GM21367 (cell line): ENCODE measurements around the gene ADM2.

Experiments used
- ATAC-seq: cut with Tn5 transposase; IDR thresholded peaks from one replicate; pipeline ENCODE4 v1.9.1; 2021; ENCODE audit not compliant: unreplicated experiment

Gene ADM2

DNA sequence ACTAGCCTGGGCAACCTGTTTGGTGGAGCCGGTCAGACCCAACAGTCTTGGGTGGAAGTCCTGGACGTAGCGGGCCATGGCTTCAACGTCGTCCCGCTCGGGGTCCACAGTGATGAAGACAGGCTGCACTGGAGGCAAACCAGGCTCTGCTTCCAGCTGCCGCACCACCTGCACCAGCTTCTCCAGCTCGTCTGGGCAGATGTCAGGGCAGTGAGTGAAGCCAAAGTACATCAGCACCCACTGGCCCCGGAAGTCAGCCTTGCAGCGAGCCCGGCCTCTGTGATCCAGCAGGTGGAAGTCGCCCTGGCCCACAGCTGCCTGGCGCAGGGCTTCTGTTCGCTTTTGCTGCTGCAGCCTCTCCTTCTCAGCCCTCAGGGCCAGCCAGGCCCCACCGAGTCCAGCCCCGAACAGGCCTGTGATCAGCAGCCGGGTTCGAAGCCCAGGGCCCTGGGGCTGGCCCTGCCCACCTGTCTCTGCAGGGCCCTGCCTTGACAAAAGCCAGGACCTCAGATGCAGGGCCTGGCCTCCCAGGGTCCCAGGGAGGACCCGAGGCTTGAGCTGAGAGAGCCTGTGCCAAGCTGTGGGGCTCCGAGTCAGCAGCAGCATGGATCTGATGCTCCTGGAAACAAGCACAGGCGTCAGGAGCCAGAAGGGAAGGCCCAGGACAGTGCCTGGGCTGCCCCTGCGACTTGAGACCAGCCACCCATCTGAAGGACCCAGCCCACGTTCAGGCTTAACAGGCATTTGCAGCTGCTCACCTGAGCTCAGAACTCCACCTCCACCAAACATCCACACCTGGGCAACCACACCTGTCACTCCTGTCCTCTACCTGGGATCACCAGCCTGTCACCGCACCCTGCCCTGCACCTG is 42.7 kb downstream of the ADM2 start:
- ATAC-seq = no peak

DNA sequence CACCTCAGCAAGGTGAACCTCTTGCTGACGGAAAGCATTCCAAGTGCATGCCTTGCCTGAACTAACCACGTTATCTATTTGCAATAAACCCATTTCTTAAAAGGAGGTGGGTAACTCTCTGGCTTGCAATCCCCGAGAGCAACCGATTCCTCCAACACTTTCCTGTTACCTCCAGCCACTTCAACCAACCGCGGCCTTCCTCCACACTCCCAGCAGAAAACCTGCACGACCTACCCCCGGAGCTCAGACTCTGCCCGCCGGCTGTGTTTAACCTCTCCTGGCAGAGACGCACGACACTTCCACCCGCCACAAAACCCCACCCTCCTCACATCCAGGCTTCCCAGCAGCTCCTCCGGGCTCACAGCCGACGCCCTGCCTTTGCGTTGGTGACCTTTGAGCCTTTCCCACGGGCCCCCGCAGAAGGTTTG is 43.3 kb downstream of the ADM2 start:
- no peak for ATAC-seq

DNA sequence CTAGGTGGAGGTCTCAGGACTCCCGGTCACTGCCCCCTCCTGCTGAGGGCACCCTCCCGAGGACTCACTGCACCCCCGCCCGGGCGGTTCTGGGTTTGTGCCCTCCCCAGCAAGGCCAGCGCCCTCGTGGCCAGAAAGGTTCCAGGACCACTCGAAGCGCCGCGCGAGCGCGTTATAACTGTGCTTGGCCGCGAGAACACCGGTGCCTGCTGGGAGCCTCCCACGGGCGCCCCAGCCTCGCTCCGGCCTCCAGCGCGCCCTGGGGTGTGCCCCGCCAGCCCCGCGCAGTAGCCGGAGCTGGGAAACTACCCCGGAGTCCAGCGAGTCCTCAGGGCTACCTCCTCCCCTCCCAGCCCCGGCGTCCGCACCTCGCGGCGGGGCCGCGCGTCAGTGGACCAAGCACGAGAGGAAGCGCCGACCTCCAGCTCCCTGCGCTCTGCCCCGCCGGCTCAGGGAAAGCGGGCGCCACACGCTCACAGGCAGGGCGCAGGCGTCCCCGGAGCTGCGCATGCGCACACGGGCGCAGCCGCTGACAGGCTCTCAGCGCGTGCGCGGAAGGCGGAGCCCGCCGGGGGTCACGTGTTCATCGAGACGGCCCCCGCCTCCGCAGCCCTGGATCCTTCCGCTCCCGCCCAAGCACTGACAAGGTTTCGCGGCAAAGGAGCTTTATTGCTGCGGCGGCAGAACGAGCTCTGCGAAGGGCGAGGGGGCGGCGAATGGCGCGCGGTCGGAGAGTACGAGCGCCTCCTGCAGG is 43.9 kb downstream of the ADM2 start, which contains the start of gene SCO2:
Gene SCO2 (minus strand): TSS at position 495 of the 754 bp plus-strand sequence. CDS start 1,187 bp downstream, outside the sequence.
- ATAC-seq = peak; percentile 19

DNA sequence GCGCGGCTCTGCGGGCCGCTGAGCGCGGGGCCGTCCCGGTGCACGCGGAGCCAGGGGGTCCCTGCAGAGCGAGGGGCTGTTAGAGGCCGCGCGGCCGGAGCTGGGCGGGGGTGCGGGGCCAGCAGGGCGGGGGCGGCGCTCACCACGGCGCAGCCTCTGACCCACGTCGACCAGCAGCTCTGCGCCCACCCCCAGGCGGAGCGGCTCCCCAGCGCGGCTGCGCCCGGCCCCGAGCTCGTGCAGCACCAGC is 44.4 kb downstream of the ADM2 start:
- ATAC-seq = peak; percentile 7

- ATAC-seq = peak; percentile 20
Measured at GRCh38 chr22:50526108-50526833, 44.9 kb downstream of the ADM2 start.

- no peak for ATAC-seq
Measured at GRCh38 chr22:50526834-50527801, 45.8 kb downstream of the ADM2 start.

DNA sequence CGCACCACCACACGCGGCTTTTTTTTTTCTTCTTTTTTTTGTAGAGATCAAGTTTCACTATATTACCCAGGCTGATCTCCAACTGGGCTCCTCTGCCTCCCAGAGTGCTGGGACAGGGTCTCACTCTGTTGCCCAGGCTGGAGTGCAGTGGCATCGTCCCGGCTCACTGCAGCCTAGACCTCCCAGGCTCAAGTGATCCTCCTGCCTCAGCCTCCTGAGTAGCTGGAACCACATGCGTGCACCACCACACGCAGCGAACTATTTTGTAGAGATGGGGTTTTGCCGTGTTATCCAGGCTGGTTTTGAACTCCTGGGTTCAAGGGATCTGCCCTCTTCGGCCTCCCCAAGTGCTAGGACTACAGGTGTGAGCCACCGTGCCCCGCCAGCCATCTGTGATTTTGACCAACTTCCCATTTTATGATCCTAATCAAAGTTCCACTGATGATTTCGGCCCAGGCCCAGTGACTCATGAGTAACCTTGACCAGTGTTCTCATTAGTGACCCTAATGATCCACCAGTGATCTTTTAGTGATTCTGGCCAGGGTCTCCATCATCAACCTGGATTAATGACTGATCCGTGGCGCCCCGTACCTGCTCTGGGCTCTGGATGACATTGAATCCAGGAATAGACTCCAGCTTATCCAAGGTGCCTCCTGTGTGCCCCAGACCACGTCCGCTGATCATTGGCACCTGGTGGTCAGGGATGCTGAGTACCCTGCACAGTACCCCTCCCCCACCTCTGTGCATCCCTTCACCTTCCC is 46.8 kb downstream of the ADM2 start:
- no peak for ATAC-seq

DNA sequence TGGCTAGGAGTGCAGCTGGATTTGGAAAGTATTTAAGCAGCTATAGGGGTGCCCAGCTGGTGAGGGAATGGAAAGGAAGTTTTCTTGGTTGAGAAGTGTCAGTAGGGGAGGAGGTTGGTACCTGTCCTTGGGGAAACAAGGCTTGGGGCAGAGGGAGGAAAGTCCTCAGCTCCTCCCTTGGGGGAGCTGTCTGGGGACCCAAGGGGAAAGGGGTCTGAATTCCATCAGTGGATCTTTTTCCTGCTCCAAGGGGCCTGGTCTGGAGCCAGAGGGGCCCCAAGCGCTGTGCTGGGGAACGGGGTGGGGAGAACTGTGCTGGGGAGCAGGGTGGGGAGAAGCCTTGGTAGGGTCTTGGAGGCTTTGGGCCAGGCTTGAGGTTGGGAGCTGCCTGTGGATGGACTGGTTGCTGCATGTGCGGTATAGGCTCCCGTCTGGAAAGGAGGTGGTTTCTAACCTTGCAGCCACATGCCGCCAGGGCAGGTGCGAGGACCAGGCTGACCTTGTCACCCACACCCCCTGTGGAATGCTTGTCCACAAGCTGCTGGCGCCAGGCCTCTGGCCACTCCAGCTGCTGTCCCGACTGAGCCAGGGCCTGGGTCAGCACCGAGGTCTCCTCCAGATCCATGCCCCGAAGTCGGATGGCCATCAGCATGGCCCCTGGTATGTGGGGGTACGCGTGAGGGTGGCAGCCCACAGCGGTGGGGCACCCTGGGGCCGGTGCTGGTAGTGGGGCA is 47.5 kb downstream of the ADM2 start:
- no peak for ATAC-seq

- no peak for ATAC-seq
Measured at GRCh38 chr22:50529416-50529896, 48.1 kb downstream of the ADM2 start.

- ATAC-seq = no peak
Measured at GRCh38 chr22:50529897-50530579, 48.7 kb downstream of the ADM2 start, which contains the start of gene TYMP. Gene TYMP, minus strand, starts transcription at chr22:50530012. Its CDS starts 303 bp downstream, at chr22:50529709.

- no peak for ATAC-seq
Measured at GRCh38 chr22:50530580-50530876, 49.2 kb downstream of the ADM2 start.

- no peak for ATAC-seq
Measured at GRCh38 chr22:50530877-50531545, 49.7 kb downstream of the ADM2 start.

DNA sequence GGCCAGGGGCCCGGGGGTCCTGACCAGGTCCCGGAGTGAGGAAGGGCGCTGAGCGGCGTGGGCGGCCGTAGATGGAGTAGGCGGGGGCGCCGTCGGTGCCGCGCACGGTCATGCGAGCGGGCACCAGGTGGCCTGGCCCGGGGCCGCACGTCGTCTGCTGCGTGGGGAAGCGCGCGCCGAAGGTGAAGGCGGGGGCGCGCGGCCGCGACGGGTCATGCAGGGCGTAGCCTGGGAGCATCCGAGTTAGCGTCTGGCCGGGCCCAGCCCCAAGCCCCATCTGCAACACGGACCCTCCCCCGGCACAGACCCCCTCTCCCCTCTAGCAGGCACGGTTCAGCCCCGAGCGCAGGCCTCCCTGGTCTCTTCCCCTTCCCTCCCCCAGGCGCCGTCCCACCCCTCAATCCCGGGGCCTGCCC is 50.2 kb downstream of the ADM2 start:
- ATAC-seq = no peak

DNA sequence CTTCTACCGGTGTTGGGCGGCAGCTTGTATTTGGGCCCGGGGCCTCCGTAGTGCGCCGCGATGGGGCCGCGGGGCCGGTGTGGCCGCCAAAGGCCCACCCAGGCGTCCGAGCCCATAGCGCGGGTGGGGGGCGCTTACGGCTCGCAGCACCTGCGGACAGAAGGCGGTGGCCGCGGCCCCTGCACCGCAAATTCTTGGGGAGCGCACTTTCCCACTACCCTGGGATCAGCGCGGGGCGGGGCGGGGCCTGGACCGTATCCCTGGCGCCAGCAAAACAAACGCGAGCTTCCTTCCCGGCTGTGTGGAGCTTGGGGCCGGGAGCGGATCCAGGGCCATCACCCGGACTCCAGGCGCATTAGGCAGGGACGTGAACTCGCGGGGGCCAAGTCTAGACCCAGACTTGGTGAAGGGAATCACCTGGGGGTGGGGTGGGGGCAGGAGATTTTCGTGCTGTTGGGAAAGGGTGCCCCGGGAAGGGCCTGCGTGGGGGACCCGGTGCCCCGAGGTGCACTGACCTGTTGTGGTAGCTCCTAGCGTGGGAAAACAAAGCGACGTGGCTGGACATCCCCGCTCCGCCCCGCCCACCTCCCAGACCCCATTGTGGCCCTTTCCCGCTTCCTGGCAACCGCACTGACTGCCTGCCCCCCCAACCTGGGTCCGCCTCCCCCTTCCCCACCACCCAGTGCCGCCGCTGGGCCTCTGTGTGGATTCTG is 50.8 kb downstream of the ADM2 start:
- ATAC-seq = no peak

DNA sequence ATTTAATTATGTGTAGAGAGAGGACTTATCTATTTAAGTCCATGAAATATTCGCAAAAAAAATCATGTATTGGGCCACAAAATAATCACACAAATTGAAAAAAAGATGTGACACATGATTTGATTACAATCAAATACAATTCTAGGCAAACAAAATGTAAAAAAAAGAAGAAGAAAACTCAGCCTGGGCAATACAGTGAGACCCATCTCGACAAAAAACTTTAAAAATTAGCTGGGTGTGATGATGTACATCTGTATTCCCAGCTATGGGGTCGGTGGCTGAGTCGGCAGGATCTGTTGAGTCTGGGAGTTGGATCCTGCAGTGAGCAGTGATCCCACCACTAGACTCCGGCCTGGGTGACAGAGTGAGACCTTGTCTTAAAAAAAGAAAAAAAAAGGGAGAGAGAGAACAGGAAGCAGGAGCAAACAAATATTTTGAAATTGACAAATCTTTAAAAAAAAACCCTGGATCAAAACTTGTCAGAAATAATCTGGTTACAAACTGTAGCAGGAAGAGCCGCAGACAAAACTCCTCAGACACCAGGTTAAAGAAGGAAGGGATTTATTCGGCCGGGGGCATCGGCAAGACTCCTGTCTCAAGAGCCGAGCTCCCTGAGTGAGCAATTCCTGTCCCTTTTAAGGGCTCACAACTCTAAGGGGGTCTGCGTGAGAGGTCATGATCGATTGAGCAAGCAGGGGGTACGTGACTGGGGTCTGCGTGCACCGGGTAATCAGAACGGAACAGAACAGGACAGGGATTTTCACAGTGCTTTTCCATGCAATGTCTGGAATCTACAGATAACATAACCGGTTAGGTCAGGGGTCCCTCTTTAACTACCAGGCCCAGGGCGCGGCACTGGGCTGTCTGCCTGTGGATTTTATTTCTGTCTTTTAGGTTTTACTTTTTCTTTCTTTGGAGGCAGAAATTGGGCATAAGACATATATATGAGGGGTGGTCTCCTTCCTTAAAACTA is 51.8 kb downstream of the ADM2 start:
- ATAC-seq = no peak
